GM19238 (cell line): Measurements from ENCODE around the gene CERT1.

Experiments used
- DNase-seq: peaks from one replicate; pipeline ENCODE4 v3.0.0; 2011; ENCODE audit warnings: low spot score; ENCODE audit not compliant: insufficient read length

CERT1 gene

GRCh38 chr5:75473463-75473862, 38.0 kb downstream of the CERT1 start:
- DNase-seq, result no peak

GRCh38 chr5:75472973-75473372, 38.5 kb downstream of the CERT1 start:
- no peak for DNase-seq

GRCh38 chr5:75471193-75471592, 40.2 kb downstream of the CERT1 start:
- no peak for DNase-seq

GRCh38 chr5:75469017-75469416, 42.4 kb downstream of the CERT1 start:
- DNase-seq, result no peak

- no peak for DNase-seq
Observed at GRCh38 chr5:75468593-75468992, 42.8 kb downstream of the CERT1 start.

- DNase-seq, result no peak
Observed at GRCh38 chr5:75466006-75466716, 45.3 kb downstream of the CERT1 start.

GRCh38 chr5:75465480-75465879, 45.9 kb downstream of the CERT1 start:
- no peak for DNase-seq

GRCh38 chr5:75463726-75464125, 47.7 kb downstream of the CERT1 start:
- no peak for DNase-seq

- DNase-seq, result no peak
Observed at GRCh38 chr5:75461679-75462078, 49.8 kb downstream of the CERT1 start.

GRCh38 chr5:75460942-75461610, 50.4 kb downstream of the CERT1 start:
- DNase-seq, result peak; percentile 2

- no peak for DNase-seq
Observed at GRCh38 chr5:75460532-75460931, 50.9 kb downstream of the CERT1 start.

- no peak for DNase-seq
Observed at GRCh38 chr5:75457691-75458090, 53.7 kb downstream of the CERT1 start.

- no peak for DNase-seq
Observed at GRCh38 chr5:75457161-75457560, 54.3 kb downstream of the CERT1 start.

- DNase-seq, result no peak
Observed at GRCh38 chr5:75450069-75450468, 61.4 kb downstream of the CERT1 start.

GRCh38 chr5:75446068-75446467, 65.4 kb downstream of the CERT1 start:
- DNase-seq, result no peak

GRCh38 chr5:75441560-75441959, 69.9 kb downstream of the CERT1 start:
- DNase-seq, result no peak

GRCh38 chr5:75439276-75439675, 72.2 kb downstream of the CERT1 start:
- DNase-seq, result no peak

GRCh38 chr5:75438722-75439121, 72.7 kb downstream of the CERT1 start:
- DNase-seq, result no peak

- DNase-seq, result no peak
Observed at GRCh38 chr5:75435096-75435495, 76.3 kb downstream of the CERT1 start.

- no peak for DNase-seq
Observed at GRCh38 chr5:75433814-75434506, 77.5 kb downstream of the CERT1 start.

- no peak for DNase-seq
Observed at GRCh38 chr5:75414241-75414640, 97.2 kb downstream of the CERT1 start.
